Fibroblast of peridontal ligament (primary cell): ENCODE data around the gene SLC9C2.
"Not testable (repeated sequence)": the region's sequence is repeated elsewhere in the genome, so short reads cannot be mapped to it uniquely, and the experiment has no call there.

ENCODE experiments used
- DNase-seq: peaks from one replicate; pipeline ENCODE4 v3.0.0-alpha.2; 2010; ENCODE audit errors: extremely low read depth

The SLC9C2 gene

GRCh38 chr1:173603056-173603591 is at the start of gene SLC9C2:
Gene SLC9C2, minus strand, starts transcription at chr1:173603072. Its CDS starts 1,296 bp downstream, at chr1:173601776.
- peak; percentile 7 for DNase-seq

GRCh38 chr1:173648880-173649605 is 46.2 kb upstream of the SLC9C2 start:
- no peak for DNase-seq

GRCh38 chr1:173646656-173647055 is 43.8 kb upstream of the SLC9C2 start:
- DNase-seq, result no peak

GRCh38 chr1:173642450-173643139 is 39.7 kb upstream of the SLC9C2 start:
- peak; percentile 34 for DNase-seq

GRCh38 chr1:173639102-173639501 is 36.2 kb upstream of the SLC9C2 start:
- DNase-seq, result no peak

- DNase-seq, result no peak
Observed at GRCh38 chr1:173638043-173639021, 35.5 kb upstream of the SLC9C2 start.

- not testable (repeated sequence) for DNase-seq
Observed at GRCh38 chr1:173637236-173638042, 34.6 kb upstream of the SLC9C2 start.

- DNase-seq, result no peak
Observed at GRCh38 chr1:173635116-173635515, 32.2 kb upstream of the SLC9C2 start, which contains the start of gene TEX50. Gene TEX50, plus strand, starts transcription at chr1:173635338. Its CDS starts 184 bp downstream, at chr1:173635522.

- DNase-seq, result no peak
Observed at GRCh38 chr1:173628888-173629287, 26.0 kb upstream of the SLC9C2 start.

GRCh38 chr1:173627269-173627668 is 24.4 kb upstream of the SLC9C2 start:
- DNase-seq, result no peak

- no peak for DNase-seq
Observed at GRCh38 chr1:173616859-173617258, 14.0 kb upstream of the SLC9C2 start.

GRCh38 chr1:173613086-173613485 is 10.2 kb upstream of the SLC9C2 start:
- not testable (repeated sequence) for DNase-seq

- DNase-seq, result no peak
Observed at GRCh38 chr1:173608503-173609216, 5.8 kb upstream of the SLC9C2 start.

- no peak for DNase-seq
Observed at GRCh38 chr1:173601588-173601987, 1.3 kb downstream of the SLC9C2 start.

GRCh38 chr1:173596097-173596825 is 6.6 kb downstream of the SLC9C2 start:
- DNase-seq, result no peak

- not testable (repeated sequence) for DNase-seq
Observed at GRCh38 chr1:173591138-173591537, 11.7 kb downstream of the SLC9C2 start.

GRCh38 chr1:173590557-173590956 is 12.3 kb downstream of the SLC9C2 start:
- no peak for DNase-seq

- DNase-seq, result no peak
Observed at GRCh38 chr1:173581383-173582079, 21.3 kb downstream of the SLC9C2 start.

GRCh38 chr1:173580658-173581057 is 22.2 kb downstream of the SLC9C2 start:
- DNase-seq, result no peak
